Lung (tissue), 12 donors: ENCODE data around the gene HCN1. TPM values are rescaled to one million over a fixed set of nuclear protein-coding genes. Genes with fewer than 3 reads are reported as not detected.

Experiments
- ATAC-seq: fragments of 200-7000 bp; cut with Tn5 transposase; one replicate; pipeline ENCODE4 v1.9.1; 2020; ENCODE audit warnings: moderate number of reproducible peaks; ENCODE audit not compliant: insufficient read depth, low FRiP score
- DNase-seq, 3 donors: peaks; one replicate each; pipeline ENCODE4 v3.0.0-alpha.2; 2013 to 2017
- H3K27ac ChIP-seq, 2 donors: one replicate each; pipeline ENCODE4 v1.5.1; 2013; ENCODE audit warnings: mild to moderate bottlenecking in 2 of 2, moderate library complexity in 2 of 2, control low read depth in 1 of 2, inconsistent platforms in 1 of 2, low read depth in 1 of 2, low read length in 1 of 2
- H3K27me3 ChIP-seq, 3 donors: one replicate each; pipeline ENCODE4 v1.5.1; 2013; ENCODE audit warnings: low read length in 2 of 3; ENCODE audit not compliant: control insufficient read depth in 3 of 3, insufficient read depth in 3 of 3
- H3K36me3 ChIP-seq, 4 donors: one replicate each; pipeline ENCODE4 v1.5.1; 2013; ENCODE audit warnings: low read length in 4 of 4, mild to moderate bottlenecking in 1 of 4, moderate library complexity in 1 of 4; ENCODE audit not compliant: control insufficient read depth in 4 of 4, insufficient read depth in 4 of 4
- H3K4me1 ChIP-seq, 5 donors: one replicate each; pipeline ENCODE4 v1.5.1; 2013; ENCODE audit warnings: low read length in 5 of 5, mild to moderate bottlenecking in 2 of 5, moderate library complexity in 1 of 5; ENCODE audit not compliant: control insufficient read depth in 5 of 5, insufficient read depth in 5 of 5
- H3K4me3 ChIP-seq: one replicate; pipeline ENCODE4 v1.5.1; 2013; ENCODE audit warnings: mild to moderate bottlenecking, control low read depth, moderate library complexity
- H3K9ac ChIP-seq, 2 donors: one replicate each; pipeline ENCODE4 v1.5.1; 2013; ENCODE audit warnings: low read length in 2 of 2, control low read depth in 1 of 2; ENCODE audit not compliant: insufficient read depth in 1 of 2
- H3K9me3 ChIP-seq, 4 donors: one replicate each; pipeline ENCODE4 v1.5.1; 2013; ENCODE audit warnings: low read length in 3 of 4, mild to moderate bottlenecking in 1 of 4, moderate library complexity in 1 of 4; ENCODE audit not compliant: control insufficient read depth in 4 of 4, insufficient read depth in 3 of 4
- WGBS, 2 donors: extraction: QIAGEN DNeasy Blood & Tissue Kit; methylation state at CpG; one replicate each; pipeline ENCODE4 v1.1.7; 2013; 5-methylcytosine and 5-hydroxymethylcytosine counted together
- polyA plus RNA-seq, 2 donors: library from polyadenylated mRNA; stranded (reverse); fragments of 200-250 nt; gene quantifications; one replicate each; pipeline ENCODE4 v1.2.1, GENCODE V29; 2013
- total RNA-seq, 2 donors: library from RNA; depleted of rRNA in 1 of 2; stranded (reverse); fragments of >200 nt in 1 of 2; gene quantifications; one replicate each; pipeline ENCODE4 v1.2.1, GENCODE V29; 2014 to 2021
- TF ChIP-seq, protein P1 (sequence below): IDR thresholded peaks from 2 replicates; pipeline ENCODE4 v1.5.1; 2012; ENCODE audit warnings: mild to moderate bottlenecking; ENCODE audit errors: control extremely low read depth, extremely low read depth
- donor health status: control.
- donor health status: control.
- donor health status: Bipolar disorder and iron deficiency.
- donor health status: healthy.
- donor health status: DM: yes; HTN: yes; CAD: no.

The HCN1 gene
- total and polyA plus RNA-seq, 4 donors = 0.01 to 0.06 (median 0.06) TPM; not detected in 1

DNA sequence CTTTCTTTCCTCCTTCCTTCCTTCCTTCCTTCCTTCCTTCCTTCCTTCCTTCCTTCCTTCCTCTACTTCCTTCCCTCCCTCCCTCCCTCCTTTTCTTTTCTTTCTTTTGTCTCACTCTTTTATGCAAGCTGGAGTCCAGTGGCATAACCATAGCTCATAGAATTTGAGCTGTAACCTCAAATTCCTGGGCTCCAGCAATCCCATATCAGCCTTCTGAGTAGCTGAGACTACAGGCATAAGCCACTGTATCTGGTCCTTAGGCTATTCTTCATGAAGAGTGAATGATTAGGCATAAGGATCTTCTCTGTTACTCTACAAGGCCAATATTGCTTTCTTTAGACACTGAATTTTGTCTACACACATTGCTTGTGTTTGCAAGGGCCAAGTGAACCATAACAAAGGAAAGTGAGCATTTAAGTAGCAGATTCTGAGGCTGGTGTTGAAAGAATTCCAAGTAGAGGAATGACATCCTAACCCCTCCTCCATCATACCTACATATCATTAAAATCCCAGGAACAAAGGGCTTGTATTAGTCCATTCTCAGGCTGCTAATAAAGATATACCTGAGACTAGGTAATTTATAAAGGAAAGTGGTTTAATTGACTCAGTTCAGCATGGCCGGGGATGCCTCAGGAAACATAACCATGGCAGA is 293.2 kb downstream of the HCN1 start:
- DNase-seq (no peak), ATAC-seq (no peak)
- H3K4me3 ChIP-seq = no peak overlapping the region
- peaks cover 0 to 2% (median 0%) of the 10 kb centered on the region in 4 donors for H3K9me3 ChIP-seq
- H3K27me3 ChIP-seq = no peaks in the 10 kb centered on the region
- no peaks in the 10 kb centered on the region for H3K4me1 ChIP-seq
- 80 to 84% methylated on average over 1 of the region's 1 CpG for WGBS, 2 donors
- H3K36me3 ChIP-seq = no peaks in the 10 kb centered on the region
- H3K27ac ChIP-seq = no peak overlapping the region
- no peak overlapping the region for H3K9ac ChIP-seq
- TF ChIP-seq, protein P1, sequence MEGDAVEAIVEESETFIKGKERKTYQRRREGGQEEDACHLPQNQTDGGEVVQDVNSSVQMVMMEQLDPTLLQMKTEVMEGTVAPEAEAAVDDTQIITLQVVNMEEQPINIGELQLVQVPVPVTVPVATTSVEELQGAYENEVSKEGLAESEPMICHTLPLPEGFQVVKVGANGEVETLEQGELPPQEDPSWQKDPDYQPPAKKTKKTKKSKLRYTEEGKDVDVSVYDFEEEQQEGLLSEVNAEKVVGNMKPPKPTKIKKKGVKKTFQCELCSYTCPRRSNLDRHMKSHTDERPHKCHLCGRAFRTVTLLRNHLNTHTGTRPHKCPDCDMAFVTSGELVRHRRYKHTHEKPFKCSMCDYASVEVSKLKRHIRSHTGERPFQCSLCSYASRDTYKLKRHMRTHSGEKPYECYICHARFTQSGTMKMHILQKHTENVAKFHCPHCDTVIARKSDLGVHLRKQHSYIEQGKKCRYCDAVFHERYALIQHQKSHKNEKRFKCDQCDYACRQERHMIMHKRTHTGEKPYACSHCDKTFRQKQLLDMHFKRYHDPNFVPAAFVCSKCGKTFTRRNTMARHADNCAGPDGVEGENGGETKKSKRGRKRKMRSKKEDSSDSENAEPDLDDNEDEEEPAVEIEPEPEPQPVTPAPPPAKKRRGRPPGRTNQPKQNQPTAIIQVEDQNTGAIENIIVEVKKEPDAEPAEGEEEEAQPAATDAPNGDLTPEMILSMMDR = no peak

DNA sequence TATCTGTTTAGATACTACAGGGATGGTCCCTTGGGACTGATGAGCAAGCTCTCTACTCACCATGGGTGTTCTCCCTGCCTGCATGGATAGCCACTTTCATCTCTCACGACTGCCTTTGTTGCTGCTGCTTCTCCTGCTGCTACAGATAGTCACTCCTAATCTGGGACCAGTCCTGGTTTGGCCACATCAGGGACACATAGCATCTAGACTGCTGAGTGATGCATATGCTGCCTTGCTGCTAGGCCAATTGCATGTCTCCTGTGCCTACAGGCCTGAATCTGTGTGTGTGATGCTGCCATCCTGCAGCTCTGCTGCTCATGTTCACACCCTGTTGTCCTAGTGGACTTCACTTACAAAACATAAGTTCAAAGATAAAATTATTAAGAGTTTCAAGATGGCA is 297.1 kb downstream of the HCN1 start:
- H3K27ac ChIP-seq = no peak overlapping the region
- ATAC-seq (no peak), DNase-seq (no peak)
- 49 to 54% methylated on average over 1 of the region's 1 CpG for WGBS, 2 donors
- H3K27me3 ChIP-seq = no peaks in the 10 kb centered on the region
- TF ChIP-seq, protein P1 = no peak
- no peaks in the 10 kb centered on the region for H3K4me1 ChIP-seq
- H3K9ac ChIP-seq = no peak overlapping the region
- H3K36me3 ChIP-seq = no peaks in the 10 kb centered on the region
- H3K4me3 ChIP-seq = no peak overlapping the region
- H3K9me3 ChIP-seq = peaks cover 0 to 2% (median 0%) of the 10 kb centered on the region in 4 donors

DNA sequence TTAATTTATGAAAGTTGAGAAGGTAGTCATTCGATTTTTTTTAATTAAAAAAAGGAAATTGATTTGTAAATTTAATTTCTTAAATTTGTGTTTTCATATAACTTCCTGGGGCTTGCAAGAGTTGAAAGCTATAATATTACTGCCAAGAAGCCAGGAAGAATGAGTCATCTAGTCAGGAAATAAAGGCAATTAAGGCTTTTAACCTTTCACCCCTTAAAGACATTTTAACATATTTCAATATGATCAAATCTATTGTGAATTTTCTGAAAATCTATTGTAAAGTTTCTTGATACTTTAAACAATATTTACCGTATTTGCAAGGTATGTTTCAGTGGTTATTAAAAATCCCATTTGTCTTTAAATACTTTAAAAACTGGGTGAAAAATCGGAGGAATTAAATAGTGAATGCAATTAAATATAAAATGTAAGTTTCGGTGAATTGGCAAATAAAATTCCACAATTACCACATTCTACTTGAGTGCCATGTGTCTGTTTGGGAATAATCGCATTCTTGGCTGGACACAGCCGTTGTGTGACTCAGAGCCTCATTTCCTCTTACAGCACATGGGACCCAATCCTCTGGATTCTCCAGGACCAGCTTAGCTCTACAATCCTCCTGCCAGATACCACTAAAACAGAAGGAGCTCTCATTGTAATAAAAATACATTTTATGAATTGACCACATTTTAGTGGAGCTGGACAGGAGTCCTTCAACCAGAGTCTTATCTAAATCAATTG is 310.7 kb downstream of the HCN1 start:
- H3K36me3 ChIP-seq = no peaks in the 10 kb centered on the region
- no peak overlapping the region for H3K4me3 ChIP-seq
- no peaks in the 10 kb centered on the region for H3K9me3 ChIP-seq
- no peak for ATAC-seq
- TF ChIP-seq, protein P1 = no peak
- DNase-seq = peak in 2 of 3 donors; percentile 4 to 20
- WGBS, 2 donors = 65 to 79% methylated on average over 6 of the region's 6 CpGs
- H3K27ac ChIP-seq = no peak overlapping the region
- no peaks in the 10 kb centered on the region for H3K27me3 ChIP-seq
- H3K9ac ChIP-seq = no peak overlapping the region
- no peaks in the 10 kb centered on the region for H3K4me1 ChIP-seq
